GM19463 (cell line): Measurements from ENCODE around the gene PIK3R4.

Experiments
- ATAC-seq: cut with Tn5 transposase; IDR thresholded peaks from one replicate; pipeline ENCODE4 v1.9.1; 2021; ENCODE audit warnings: mild to moderate bottlenecking, moderate library complexity; ENCODE audit not compliant: unreplicated experiment

The PIK3R4 gene

DNA sequence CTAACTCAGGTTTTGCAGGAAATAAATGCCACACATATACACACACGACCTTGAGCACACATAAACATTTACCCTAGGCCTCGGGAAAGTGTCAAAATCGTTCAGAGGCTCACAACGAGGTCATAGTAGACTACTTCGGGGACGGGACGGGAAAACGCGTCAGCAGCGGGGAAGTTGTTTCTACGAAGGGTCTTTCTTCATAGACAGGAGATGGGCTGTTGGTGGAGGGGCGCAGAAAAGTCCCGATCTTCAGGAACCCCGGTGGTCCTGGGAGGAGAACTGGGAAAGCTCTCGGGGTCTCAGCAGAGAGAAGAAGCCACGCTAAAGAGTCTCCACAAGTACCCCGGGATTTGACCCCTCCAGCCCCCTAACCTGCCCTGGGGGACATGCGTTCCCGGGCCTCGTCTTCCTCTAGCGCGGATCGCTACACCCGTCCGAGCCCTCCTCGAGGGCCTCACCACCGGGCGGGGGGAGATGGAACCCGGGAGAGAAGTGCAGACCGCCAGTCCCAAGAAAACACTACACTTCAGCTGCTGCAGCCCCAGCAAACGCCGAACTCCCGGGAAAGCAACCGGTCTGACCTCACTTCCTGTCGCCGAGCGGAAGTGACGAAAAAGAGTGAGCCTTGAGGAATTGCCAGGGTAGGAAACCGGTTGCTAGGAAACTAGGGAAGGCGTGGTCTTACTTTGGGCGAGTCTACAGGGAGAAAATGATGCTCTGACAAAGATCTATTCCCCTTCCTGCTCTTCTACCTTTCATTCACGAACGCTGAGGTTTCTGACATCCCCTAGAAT is at the start of gene PIK3R4:
PIK3R4 (minus strand) TSS at position 584 of the 794 bp plus-strand sequence. CDS start 1,611 bp downstream, outside the sequence.
- ATAC-seq: peak; percentile 96

DNA sequence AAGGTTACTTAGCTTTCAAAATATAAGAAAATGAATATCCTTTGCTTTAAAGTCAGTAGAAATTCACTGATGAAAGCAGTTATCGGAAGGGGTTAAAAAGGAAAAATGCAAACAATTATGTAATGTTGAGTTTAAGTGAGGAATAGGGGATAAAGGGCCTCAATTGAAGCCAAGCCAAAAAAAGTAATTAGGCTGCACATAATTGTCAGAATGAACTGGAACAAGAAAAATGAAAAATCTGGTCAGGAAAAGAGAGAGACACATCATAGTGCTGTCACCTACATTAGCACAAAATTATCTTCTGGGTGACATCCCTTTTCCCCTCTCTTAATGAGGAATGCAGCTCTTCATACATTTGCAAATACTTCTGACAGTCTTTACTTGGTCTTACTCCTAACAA is 48.8 kb upstream of the PIK3R4 start:
- no peak for ATAC-seq

DNA sequence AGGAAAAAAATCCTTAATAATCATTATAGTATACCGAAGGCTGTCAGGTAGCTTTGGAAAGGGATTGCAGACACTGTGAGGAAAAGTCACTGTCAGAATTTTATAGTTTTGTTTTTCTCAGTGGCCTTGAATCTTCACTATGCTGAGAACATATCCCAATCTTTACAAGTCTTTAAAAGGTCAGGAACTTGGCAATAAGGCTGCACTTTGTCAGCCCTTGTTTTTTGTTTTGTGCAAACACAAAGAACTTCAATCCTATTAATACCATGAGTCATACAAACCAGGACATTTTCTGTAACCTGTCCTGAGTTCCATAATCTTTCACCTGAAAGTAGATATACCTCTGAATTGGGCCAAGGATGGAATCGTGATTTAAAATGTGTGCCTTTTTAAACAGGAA is 45.6 kb upstream of the PIK3R4 start:
- no peak for ATAC-seq

DNA sequence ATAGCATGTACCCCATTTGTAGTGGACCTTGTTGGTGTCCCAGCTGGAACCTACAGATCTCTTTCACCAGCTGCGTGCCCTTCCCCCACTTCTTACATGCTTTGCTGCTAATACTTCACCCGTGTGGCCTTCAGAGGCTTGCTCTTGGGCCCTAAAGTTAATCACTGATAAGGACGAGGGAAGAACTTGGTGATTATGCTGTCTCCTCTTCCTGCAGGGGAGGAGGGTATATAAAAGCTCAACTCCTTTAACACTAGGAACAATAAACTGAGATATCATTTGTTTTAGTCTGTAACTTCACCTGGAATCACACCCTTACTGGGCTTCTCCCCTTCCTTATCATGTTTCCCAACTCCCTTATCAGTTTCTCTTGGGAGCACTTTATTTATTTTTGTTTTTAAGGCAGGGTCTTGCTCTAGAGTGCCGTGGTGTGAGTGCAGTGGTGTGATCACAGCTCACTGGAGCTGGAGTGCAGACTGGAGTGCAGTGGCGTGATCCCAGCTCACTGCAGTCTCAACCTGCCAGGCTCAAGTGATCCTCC is 43.2 kb upstream of the PIK3R4 start:
- ATAC-seq: no peak

DNA sequence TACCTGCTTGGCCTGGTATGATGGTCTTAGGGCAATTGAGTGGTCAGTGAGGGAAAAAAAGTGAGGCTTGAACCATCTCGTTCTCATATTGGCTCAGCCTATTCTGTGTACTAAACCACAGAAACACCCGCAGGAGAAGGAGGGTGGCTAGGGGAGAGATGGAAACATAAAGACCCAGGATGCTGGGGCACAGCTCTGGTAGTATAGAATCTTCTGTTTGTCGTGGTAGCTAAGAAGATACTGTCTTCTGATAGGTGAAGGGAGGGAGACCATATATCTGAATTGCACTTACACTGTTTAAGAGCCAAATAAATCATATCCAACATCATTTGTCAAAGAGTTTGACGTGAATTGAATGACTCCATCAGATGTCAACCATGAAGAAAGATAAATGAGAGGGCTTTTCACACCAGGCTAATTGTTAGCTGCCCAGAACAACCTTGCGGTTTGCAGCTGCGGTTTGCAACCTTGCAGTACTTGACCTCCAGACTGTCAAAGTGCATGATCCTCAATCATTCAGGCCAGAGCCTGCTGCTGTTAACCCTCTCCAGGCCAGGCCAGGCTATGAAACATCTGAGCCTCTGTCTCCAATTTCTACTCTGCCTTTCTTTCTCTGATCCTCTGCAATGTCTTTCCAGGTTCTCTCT is 40.9 kb upstream of the PIK3R4 start:
- ATAC-seq: no peak

DNA sequence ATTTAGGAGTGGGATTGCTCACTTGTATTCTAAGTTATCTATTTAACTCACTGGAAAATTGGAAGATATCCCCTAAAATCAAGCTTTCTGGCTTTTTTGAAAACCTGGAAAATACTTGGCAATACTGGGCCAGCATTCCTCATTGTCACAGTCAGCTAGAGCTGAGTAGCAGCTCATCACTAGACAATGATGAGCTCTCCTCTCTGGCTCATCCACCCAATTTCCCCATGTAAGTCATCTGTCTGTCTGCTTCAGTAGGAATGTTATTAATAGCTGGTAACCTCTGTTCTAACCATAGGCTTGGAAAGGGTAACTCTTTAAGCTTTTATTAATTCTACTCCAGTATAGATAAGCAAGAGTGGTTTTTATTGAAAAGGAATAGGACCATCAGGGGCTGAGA is 39.7 kb upstream of the PIK3R4 start:
- no peak for ATAC-seq

DNA sequence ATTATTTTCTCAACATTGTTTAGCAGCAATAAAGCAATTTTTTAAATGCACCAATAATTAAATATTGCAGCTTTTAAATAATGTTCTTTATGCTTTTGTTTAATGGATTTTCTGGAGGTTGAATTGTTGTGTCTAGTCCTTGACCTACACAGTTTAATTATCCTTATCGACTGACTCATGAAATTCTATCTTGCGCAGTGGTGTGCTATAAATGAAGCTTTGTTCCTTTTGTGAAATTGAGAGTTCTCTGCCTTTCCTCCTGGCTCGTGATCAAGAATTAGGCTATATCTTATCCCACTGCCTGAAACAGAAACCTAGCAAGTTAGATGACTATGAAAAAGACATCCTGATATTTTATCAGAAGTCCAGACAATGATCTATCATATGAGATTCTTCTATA is 37.0 kb upstream of the PIK3R4 start:
- ATAC-seq: no peak

DNA sequence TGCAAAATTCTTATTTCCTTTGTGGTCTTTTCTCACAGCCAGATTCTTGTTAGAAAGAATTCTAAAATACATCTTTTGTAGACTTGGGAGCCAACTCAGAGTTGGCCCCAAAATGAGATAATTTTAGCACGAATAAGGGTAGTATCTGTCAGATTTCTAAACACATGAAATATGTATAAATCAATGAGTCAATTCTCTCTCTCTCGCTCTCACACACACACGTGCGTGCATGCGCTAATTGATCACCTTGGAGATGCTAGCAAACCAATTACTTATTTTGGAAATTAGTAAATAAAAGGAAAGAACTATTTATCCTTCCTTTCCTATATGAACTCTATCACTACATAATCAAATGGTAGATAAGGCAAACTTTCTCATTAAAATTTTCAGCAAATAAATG is 32.9 kb upstream of the PIK3R4 start:
- peak; percentile 14 for ATAC-seq

DNA sequence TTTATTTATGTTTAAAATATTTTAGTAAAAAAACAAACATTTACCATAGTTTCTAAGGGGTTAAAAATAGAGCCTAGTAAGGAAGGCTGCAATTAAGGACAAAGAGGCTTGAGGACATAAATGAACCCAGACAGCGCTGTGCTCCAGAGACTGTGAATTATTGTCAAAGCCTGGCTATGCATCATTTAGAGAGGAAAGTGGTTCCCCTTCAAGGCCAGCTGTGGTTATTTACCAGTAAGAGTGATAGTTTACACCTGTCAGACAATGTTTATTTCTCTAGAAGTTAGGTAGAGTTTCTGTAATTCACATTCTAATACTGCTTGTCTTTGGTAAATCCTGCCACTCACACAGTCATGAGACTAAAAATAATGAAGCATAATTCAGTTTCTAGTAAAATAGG is 32.4 kb upstream of the PIK3R4 start:
- ATAC-seq: peak; percentile 97

DNA sequence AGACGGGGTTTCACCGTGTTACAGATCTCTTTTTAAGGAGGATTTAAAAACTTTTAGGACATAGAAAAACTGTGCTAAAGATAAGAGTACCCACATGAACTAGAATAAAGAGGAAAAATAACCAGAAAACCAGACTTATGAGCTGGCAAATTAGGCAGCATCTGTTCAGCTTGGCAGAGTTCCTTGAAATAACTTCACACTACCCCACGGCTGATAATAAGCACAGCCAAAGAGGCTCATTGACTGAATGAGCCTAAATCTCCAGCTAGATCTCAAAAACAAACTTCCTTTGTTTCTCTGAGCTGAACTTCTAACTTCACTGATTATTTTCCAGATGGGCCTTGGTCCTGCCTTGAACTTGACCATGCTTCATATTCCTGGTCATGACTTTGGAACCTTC is 26.7 kb upstream of the PIK3R4 start:
- no peak for ATAC-seq

DNA sequence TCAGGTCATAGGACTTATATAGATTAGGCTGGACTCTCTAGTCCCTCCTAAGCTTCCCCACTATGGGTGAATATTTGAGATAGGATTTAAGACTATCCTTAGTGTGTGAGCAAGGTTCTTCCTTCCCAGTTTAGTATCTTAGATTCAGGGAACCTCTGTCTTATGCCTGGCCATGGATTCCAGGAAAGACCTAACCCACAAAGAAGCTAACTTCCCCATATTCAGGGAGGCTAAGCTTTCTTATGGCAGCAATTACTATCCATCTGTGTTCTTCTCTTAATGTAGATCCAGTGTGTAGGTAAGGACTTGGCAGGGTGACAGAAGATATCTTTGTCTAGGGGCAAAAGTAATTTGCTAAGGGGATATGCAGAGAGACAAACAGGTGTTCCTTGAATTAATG is 25.5 kb upstream of the PIK3R4 start:
- ATAC-seq: no peak

DNA sequence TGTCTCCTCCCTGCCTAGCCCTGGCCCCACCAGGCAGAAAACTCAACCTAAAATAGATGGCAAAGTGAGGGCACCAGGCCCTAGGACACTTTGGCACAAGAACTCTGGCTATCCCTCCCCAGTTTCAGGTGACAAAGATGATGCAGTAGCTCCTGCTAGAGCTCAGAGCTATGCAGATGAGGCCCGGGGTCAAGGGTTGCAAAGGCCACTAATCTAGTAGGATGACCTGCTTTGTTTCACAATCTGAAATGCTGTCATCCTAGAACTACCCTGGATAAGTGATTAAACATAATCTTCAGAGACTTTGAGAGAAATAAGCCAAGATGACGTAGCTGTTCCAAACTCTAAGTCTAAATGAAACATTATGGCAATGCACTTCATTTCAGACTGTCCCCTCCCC is 24.0 kb upstream of the PIK3R4 start:
- no peak for ATAC-seq

DNA sequence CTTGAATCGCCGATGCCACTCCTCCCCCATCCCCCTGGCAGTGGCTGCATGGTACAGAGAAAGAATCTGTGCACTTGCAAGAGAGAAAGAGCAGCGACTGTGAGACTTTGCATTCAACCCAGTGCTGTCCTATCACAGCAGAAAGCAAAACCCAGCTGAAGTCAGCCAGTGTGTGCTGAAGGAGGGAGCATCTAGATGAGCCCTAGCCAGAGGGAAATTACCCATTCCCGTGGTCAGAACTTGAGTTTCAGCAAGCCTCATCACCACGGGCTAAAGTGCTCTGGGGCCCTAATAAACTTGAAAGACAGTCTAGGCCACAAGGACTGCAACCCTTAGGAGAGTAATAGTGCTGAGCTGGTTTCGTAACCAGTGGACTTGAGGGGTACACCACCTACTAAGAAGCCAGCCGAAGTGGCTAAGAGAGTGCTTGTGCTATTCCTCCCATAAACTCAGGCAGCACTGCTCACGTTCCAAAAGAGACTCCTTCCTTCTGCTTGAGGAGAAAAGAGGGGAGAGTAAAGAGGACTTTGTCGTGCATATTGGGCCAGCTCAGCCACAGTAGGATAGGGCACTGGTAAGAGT is 15.2 kb upstream of the PIK3R4 start:
- ATAC-seq: no peak

DNA sequence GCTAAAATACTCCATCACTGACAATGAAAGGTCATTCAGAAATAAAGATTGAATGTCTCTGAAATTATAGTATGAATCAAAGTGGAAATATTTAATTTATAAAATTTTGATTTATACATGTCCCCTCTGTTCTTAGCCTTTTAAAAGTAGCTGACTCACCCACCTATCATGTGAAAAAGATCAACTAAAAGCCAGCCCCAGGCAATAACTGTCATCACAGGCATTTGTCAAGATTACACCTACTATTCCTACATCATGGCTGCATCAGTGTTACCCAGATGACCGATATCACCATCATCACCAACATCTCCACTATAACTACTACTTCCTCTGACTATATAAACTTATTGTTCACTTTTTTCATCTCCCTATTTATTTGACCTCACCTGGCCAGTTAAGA is 14.3 kb upstream of the PIK3R4 start:
- no peak for ATAC-seq

DNA sequence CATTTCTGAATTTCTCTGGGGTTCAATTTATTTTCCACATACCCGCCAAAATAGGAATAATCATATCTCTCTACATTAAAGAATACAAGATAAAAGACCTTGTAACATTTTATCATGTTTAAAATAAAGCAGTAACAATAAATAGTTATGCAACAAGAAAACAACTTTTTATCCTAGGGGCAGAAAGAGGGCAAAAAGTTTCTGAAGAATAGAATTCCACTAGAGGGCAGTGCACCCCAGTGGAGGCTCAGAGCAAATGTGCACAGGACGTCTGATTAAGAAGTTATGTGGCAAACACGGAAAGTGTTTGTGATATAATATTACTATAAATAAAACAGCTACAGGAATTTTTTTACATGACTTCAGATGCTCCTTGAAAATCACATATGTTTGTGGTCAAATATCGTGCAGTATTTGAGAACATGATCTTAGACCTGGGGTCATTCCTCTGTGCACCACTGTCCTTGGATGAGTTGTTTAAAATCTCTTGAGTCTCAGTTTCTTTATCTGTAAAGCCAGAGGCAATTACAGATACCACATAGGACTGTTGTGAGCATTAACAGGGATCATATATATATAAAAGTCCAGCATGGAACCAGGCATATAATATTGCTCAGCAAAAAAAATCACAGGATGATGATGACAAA is 13.2 kb upstream of the PIK3R4 start:
- peak; percentile 59 for ATAC-seq

DNA sequence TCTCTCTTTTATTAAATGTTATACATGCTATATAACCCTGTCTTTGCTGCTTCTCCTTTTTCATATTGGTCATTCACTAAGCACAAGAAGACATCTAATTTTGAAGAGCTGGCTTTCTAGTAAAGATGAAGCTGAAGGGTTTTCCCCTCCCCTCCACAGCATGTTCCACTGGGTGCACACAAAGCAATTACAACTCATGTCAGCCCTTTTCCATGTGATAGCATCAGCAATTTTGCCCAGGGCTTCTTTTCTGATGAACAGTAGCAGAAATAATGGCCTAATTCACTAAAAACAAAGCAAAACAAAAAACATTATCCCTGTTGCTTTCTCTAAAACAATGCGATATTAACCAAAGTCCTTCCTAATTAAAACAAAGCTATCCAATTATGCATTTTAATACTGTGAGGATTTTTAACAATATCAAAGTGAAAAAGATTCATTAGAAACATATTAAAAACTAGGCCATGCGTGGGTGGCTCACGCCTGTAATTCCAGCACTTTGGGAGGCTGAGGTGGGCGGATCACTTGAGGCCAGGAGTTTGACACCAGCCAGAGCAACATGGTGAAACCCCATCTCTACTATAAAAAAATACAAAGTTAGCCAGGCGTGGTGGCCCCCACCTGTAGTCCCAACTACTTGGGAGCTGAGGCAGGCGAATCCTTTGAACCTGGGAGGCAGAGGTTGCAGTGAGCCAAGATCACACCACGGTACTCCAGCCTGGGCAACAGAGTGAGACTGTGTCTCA is 12.2 kb upstream of the PIK3R4 start:
- ATAC-seq: no peak

DNA sequence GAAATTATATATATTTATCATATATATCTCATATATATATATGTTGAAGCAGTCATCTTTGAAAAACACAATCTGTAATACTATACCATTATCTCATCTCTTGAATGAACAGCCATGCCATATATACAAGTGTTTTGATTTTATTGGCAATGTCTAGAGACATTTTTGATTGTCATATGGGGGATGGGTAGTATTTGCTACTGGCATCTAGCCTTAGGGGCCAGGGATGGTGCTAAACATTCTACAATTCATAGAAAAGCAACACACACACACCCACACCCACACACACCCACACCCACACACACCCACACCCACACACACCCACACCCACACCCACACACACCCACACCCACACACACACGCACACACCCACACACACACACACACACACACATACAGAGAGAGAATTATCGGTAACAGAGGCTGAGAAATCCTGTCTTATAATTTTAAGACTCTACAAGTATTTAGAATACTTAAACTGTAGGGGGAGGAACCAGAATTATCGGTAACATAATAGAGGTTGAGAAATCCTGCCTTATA is 11.1 kb upstream of the PIK3R4 start:
- no peak for ATAC-seq

DNA sequence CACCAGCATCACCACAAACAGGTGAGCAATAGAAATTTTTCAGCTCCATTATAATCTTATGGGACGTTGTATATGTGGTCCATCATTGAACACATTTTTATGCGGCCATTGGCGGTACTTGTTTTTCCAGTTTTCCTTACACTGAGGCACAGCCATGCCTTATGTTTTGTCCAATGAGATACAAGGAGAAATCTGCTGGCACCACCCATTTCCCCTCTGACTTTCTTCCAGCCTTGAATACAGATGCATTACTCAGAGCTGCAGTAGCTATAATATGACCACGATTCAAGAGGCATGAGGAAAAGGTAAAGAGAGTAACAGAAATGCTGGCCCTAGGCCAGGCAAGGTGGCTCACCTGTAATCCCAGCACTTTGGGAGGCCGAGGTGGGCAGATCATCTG is 9.0 kb upstream of the PIK3R4 start:
- no peak for ATAC-seq

DNA sequence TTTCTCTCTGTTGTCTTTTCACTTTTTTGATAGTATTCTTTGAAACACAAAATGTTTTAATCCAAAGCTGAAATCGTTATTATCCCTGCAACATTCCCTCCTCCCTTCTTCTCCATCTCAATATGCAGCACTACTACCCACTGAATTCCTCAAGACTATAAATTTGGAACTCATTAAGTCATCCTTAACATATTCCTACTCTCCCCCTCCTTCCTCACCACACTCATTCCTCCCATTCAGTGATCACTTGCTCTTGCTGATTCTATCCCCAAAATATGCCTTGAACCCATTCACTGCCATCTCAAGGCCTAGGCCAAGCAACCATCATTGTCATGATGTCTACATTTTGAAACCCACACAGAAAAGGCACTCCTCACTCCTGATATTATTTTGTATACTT is 2.4 kb upstream of the PIK3R4 start:
- no peak for ATAC-seq

DNA sequence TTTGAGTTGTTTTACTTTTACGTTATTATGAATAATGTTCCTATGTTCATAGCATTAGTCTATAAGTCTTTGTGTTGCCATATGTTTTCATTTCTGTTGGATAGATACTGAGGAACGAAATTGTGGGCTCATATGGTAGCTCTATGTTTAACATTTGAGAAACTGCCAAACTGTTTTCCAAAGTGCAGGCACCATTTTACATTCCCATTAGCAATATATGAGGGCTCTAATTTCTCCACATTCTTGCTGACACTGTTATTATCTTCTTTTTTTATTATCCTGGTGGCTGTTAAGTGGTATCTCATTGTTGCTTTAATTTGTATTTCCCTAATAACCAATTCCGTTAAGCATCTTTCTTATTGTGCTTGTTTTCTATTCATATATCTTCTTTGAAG is 1.8 kb upstream of the PIK3R4 start:
- ATAC-seq: no peak

DNA sequence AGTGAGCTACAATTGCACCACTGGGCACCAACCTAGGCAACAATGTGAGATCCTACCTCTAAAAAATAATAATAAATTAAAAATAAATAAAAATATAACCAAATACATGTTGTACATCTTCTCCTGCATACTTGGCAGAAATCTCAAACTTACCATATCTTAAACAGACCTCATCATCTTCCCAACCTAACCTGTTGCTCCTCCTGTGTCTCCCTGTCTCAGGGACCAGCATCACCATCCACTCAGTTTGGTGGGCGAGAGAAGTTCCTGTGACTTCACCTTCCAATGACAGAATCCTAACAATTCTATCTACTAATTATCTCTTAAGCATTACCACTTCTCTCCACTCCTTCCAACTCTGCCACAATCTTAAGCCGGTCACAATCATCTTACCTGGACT is 3.3 kb downstream of the PIK3R4 start:
- ATAC-seq: no peak
